HCT116 (cell line): ENCODE results near the gene CORO2A. TPM values are rescaled to one million over a fixed set of nuclear protein-coding genes. Genes with fewer than 3 reads are reported as not detected.

ENCODE experiments used
- ATAC-seq: fragments of 200-7000 bp; cut with Tn5 transposase; 2 replicates; pipeline ENCODE4 v1.9.1; 2020; ENCODE audit warnings: mild to moderate bottlenecking, moderate library complexity
- BruUV-seq: library from RNA; stranded (reverse); fragments of 400-500 nt; replicated peaks from 2 replicates; lab custom pipeline; 2021; lab: Mats Ljungman, UMichigan
- CTCF ChIA-PET: fragments of 300-600 bp; sonication (Branson Sonifier 250); formaldehyde crosslinking; loops from one replicate; lab custom pipeline; 2021; ENCODE audit warnings: antibody characterized with exemption; lab: Charles Lee
- POLR2A ChIA-PET: fragments of 300-600, 350-600 bp; sonication (Branson Sonifier 250); formaldehyde crosslinking; loops from one replicate; lab custom pipeline; 2021; ENCODE audit warnings: antibody characterized with exemption; lab: Charles Lee
- RAD21 ChIA-PET, 2 experiments: fragments of 300-600 bp; sonication (Branson Sonifier 250); formaldehyde crosslinking; loops; one replicate each; lab custom pipeline; 2023; ENCODE audit warnings: low total read pairs in 2 of 2; ENCODE audit not compliant: uncharacterized antibody in 2 of 2, unreplicated experiment in 2 of 2, low non-redundant PET in 1 of 2; lab: Charles Lee
- DNase-seq: peaks from one replicate; pipeline ENCODE4 v3.0.0-alpha.2; 2010; ENCODE audit warnings: low read depth, low spot score
- H2AFZ ChIP-seq: fragments of 200-600 bp; shearing (Covaris generic), sonication (generic); 2 replicates; pipeline ENCODE4 v1.6.1; 2017; ENCODE audit warnings: low read depth, mixed run types, mixed read lengths, antibody characterized with exemption, low read length; ENCODE audit not compliant: poor library complexity, severe bottlenecking
- H3K27ac ChIP-seq: 2 replicates; pipeline ENCODE4 v1.5.1; 2012; ENCODE audit warnings: low read depth, low read length
- H3K27me3 ChIP-seq: fragments of 200-600 bp; sonication (generic); 2 replicates; pipeline ENCODE4 v1.6.1; 2016; ENCODE audit warnings: mixed run types, low read length, mixed read lengths; ENCODE audit not compliant: insufficient read depth
- H3K36me3 ChIP-seq, 2 experiments: fragments of 200-500 bp in 1 of 2; fragments of 200-600 bp in 1 of 2; sonication (Bioruptor generic) in 1 of 2; sonication (generic) in 1 of 2; 2 replicates each; pipeline versions ENCODE4 v1.5.1 to v1.6.1; 2014 to 2016; ENCODE audit warnings: low read length in 2 of 2, inconsistent platforms in 1 of 2, mixed read lengths in 1 of 2, mixed run types in 1 of 2; ENCODE audit not compliant: insufficient read depth in 2 of 2, control insufficient read depth in 1 of 2
- H3K4me1 ChIP-seq, 2 experiments: fragments of 200-600 bp in 1 of 2; sonication (generic) in 1 of 2; 2 replicates each; pipeline versions ENCODE4 v1.5.1 to v1.6.1; 2012 to 2017; ENCODE audit warnings: low read length in 2 of 2, inconsistent platforms in 1 of 2, mild to moderate bottlenecking in 1 of 2, mixed read lengths in 1 of 2, mixed run types in 1 of 2, moderate library complexity in 1 of 2; ENCODE audit not compliant: insufficient read depth in 2 of 2, control insufficient read depth in 1 of 2
- H3K4me2 ChIP-seq: fragments of 200-600 bp; sonication (generic); 2 replicates; pipeline ENCODE4 v1.6.1; 2017; ENCODE audit warnings: mixed run types, low read length, mixed read lengths
- H3K4me3 ChIP-seq, 2 experiments: fragments of 200-600 bp in 1 of 2; sonication (generic) in 1 of 2; replicated peaks in 1 of 2; 2 replicates each; pipeline ENCODE4 v1.5.1; 2011 to 2016; ENCODE audit warnings: low read length in 2 of 2, control low read depth in 1 of 2, low read depth in 1 of 2, mild to moderate bottlenecking in 1 of 2, mixed read lengths in 1 of 2, mixed run types in 1 of 2
- H3K79me2 ChIP-seq: fragments of 200-600 bp; sonication (generic); 2 replicates; pipeline ENCODE4 v1.6.1; 2017; ENCODE audit warnings: mild to moderate bottlenecking, mixed run types, low read length, moderate library complexity, mixed read lengths; ENCODE audit not compliant: insufficient read depth
- H3K9ac ChIP-seq: fragments of 200-600 bp; sonication (generic); 2 replicates; pipeline ENCODE4 v1.6.1; 2016; ENCODE audit warnings: low read length, mixed read lengths
- H3K9me2 ChIP-seq: fragments of 200-600 bp; sonication (generic), shearing (Covaris generic); 2 replicates; pipeline ENCODE4 v1.6.1; 2017; ENCODE audit warnings: mixed run types, mild to moderate bottlenecking, moderate library complexity; ENCODE audit not compliant: insufficient read depth
- H3K9me3 ChIP-seq, 2 experiments: fragments of 200-500 bp in 1 of 2; fragments of 200-600 bp in 1 of 2; sonication (Bioruptor generic) in 1 of 2; sonication (generic) in 1 of 2; 2 replicates each; pipeline ENCODE4 v1.6.1; 2014 to 2017; ENCODE audit warnings: low read length in 2 of 2, mixed read lengths in 2 of 2, inconsistent platforms in 1 of 2, low read depth in 1 of 2, mild to moderate bottlenecking in 1 of 2, mixed run types in 1 of 2, moderate library complexity in 1 of 2; ENCODE audit not compliant: control insufficient read depth in 1 of 2, insufficient read depth in 1 of 2
- H4K20me1 ChIP-seq: fragments of 200-600 bp; sonication (generic), shearing (Covaris generic); 2 replicates; pipeline ENCODE4 v1.6.1; 2017; ENCODE audit warnings: mixed run types, mild to moderate bottlenecking, moderate library complexity; ENCODE audit not compliant: insufficient read depth
- ATF3 ChIP-seq: IDR thresholded peaks from 2 replicates; pipeline ENCODE4 v1.6.1; 2012
- CBX3 ChIP-seq: IDR thresholded peaks from 2 replicates; pipeline ENCODE4 v1.6.1; 2012; ENCODE audit warnings: low read depth
- CEBPB ChIP-seq: IDR thresholded peaks from 2 replicates; pipeline ENCODE4 v1.6.1; 2012; ENCODE audit warnings: low read depth
- ELF1 ChIP-seq: IDR thresholded peaks from 2 replicates; pipeline ENCODE4 v1.6.1; 2012; ENCODE audit warnings: low read depth, borderline replicate concordance
- EZH2 ChIP-seq: fragments of 200-600 bp; sonication (generic); IDR thresholded peaks from 2 replicates; pipeline ENCODE4 v1.6.1; 2017; ENCODE audit warnings: antibody characterized with exemption, mixed run types
- EZH2phosphoT487 ChIP-seq: fragments of 200-600 bp; IDR thresholded peaks from 2 replicates; pipeline ENCODE4 v1.6.1; 2018; ENCODE audit warnings: antibody characterized with exemption, borderline replicate concordance
- POLR2AphosphoS5 ChIP-seq: IDR thresholded peaks from 2 replicates; pipeline ENCODE4 v1.6.1; 2011; ENCODE audit warnings: mild to moderate bottlenecking, low read depth, low read length, moderate library complexity
- RAD21 ChIP-seq: IDR thresholded peaks from 2 replicates; pipeline ENCODE4 v1.6.1; 2012; ENCODE audit warnings: low read depth, mild to moderate bottlenecking
- SIN3A ChIP-seq: IDR thresholded peaks from 2 replicates; pipeline ENCODE4 v1.6.1; 2012; ENCODE audit warnings: low read depth
- SP1 ChIP-seq: IDR thresholded peaks from 2 replicates; pipeline ENCODE4 v1.6.1; 2012; ENCODE audit warnings: low read depth
- YY1 ChIP-seq: IDR thresholded peaks from 2 replicates; pipeline ENCODE4 v1.6.1; 2011; ENCODE audit warnings: low read length, low read depth, moderate library complexity, mild to moderate bottlenecking; ENCODE audit not compliant: insufficient replicate concordance; ENCODE audit errors: extremely low read depth
- ZBTB33 ChIP-seq: IDR thresholded peaks from 2 replicates; pipeline ENCODE4 v1.6.1; 2011; ENCODE audit warnings: mild to moderate bottlenecking, low read length, moderate library complexity; ENCODE audit not compliant: insufficient replicate concordance; ENCODE audit errors: extremely low read depth
- ZFX ChIP-seq: fragments of 450-650 bp; IDR thresholded peaks from 2 replicates; pipeline ENCODE4 v1.6.1; 2017
- intact Hi-C: fragments of 100-400 bp; cut with micrococcal nuclease; formaldehyde crosslinking; loops from 2 replicates; pipeline ENCODE4 v1.10.0; 2022
- total RNA-seq: library from RNA; stranded (reverse); gene quantifications from one replicate; pipeline ENCODE4 v1.2.1, GENCODE V29; 2021; ENCODE audit not compliant: unreplicated experiment
- TF ChIP-seq, protein P1 (sequence below), 3 experiments: fragments of 200-600 bp in 1 of 3; sonication (generic) in 1 of 3; IDR thresholded peaks in 2 of 3; conservative IDR thresholded peaks in 1 of 3; 2 replicates each; pipeline ENCODE4 v1.5.1; 2012 to 2017; ENCODE audit warnings: low read depth in 2 of 3, low read length in 2 of 3, antibody characterized with exemption in 1 of 3, borderline replicate concordance in 1 of 3, control low read depth in 1 of 3, mild to moderate bottlenecking in 1 of 3, mixed read lengths in 1 of 3, mixed run types in 1 of 3, moderate library complexity in 1 of 3; ENCODE audit not compliant: insufficient read depth in 1 of 3

The CORO2A gene
- total RNA-seq, 1 experiment from 2014 or later, result 5.7 TPM

DNA sequence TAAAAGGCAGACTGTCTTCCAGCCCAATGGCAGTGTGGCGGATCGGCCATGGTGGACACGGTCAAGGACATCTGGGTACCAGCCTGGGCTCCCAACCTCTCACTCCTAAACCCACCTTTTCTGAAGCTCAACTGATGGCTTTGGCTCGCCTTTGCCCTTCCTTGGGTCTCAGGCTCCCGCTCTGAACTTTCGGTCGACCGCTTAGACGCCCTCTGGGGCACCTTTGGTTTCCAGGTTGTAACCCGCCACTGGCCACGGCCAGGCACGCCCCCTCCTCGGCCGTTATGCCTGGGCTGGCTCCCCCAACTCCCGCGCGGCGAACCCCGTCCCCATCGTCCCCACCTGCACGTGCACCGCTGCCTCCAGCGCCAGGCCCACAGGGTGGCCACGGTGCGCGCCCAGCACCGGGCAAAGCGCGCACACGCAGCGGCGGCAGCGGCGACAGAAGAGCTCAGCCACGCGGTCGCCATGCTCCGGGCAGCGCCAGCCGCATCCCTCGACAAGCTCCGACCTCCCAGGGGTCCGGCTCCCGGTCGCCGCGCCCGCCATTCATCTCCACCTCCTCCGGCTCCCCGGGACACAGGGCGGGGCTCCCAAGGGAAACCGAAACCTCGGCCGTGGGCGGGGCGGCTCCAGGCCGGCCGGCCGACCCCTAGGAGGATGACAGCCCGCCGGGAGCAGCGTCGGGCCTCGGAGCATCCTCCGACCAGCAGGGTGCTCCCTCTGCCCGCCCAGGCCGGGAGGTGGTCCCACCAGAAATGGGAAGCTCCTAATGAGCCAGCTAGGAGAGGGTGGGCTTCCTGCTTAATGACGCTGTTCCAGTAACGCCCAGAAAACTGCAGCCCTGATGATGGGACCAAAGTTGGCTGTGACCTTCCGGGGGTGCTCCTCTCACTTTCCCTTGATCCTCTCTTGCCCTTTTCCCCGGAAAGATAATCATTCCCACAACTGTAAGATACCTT lies 73.5 kb downstream of the CORO2A start, which contains the start of gene TRIM14 (continued):
- TF ChIP-seq ZBTB33 (no peak), SIN3A (0 out of 2 replicates have a peak, but pooled peaks have one; percentile 60), ZFX (peak; percentile 80), POLR2AphosphoS5 (peak; percentile 50)
- TF ChIP-seq, all 23 proteins: peak for 9

DNA sequence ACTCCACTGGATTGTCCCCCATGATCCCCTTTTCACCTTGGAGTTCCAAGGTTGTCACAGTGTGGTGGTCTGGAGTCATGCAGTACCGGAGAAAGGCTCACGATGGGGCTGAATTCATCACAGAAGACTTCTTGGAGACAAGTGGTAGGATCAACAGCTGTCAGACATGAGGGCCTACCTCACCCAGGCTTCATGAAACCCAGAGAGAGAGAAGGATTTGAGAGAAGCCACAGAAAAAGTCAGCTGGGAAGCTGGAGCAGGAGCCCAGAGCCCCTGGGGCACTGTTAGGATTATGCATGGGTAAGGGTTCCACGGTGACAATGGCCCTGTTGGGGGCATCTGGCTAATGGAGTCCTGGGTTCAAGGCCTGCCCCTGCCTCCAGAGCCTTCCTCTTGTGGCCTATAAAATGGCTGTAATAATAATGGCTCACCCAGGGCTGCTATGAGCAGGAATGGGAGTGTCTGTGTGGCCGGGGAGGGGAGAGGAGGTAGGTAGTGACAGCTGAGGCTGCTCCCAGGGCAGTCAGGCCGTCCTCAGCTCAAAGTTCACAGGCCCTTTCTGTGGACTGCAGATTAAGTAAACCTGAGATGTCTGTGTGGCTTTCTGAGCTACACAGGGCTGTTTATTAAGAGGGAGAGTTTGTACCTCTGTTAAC lies 74.3 kb downstream of the CORO2A start:
- Histone ChIP-seq H3K4me1 (peaks cover 8 to 33% of the 10 kb centered on the region in 2 experiments; a peak in 3 of 4 replicates), H3K9ac (peak overlapping the region; percentile 77), H3K79me2 (no peaks in the 10 kb centered on the region), H3K36me3 (no peaks in the 10 kb centered on the region), H4K20me1 (no peaks in the 10 kb centered on the region), H3K27ac (peak overlapping the region; percentile 81), H3K9me2 (no peaks in the 10 kb centered on the region), H3K9me3 (no peaks in the 10 kb centered on the region), H3K4me2 (peak overlapping the region; percentile 90), H3K4me3 (peak overlapping the region; percentile 51 to 82), H2AFZ (peak overlapping the region; percentile 96), H3K27me3 (no peaks in the 10 kb centered on the region)
- TSS peak; percentile 58 for BruUV-seq
- peak; percentile 24 for DNase-seq
- intact Hi-C loops, result loop anchor here (2.0 kb wide), 1 partner anchor 75 kb away; the partner anchor contains the start of gene CORO2A
- RAD21 ChIA-PET, result no interaction called here
- ATAC-seq, result peak; percentile 63
- CTCF ChIA-PET, result interaction anchor here (1.0 to 1.2 kb wide), 3 partner anchors 12 to 145 kb away, joined by 3 to 4 read pairs (median 3); no protein-coding TSS in a partner anchor
- POLR2A ChIA-PET, result interaction anchor here (1.3 kb wide), 1 partner anchor 124 kb away, joined by 3 read pairs; no protein-coding TSS in a partner anchor
- TF ChIP-seq EZH2 (no peak), CEBPB (no peak), ELF1 (no peak), RAD21 (peak; percentile 48), POLR2AphosphoS5 (no peak), CBX3 (no peak), EZH2phosphoT487 (no peak), SIN3A (no peak), ZFX (no peak), SP1 (no peak), YY1 (no peak), ATF3 (no peak), ZBTB33 (no peak)
- TF ChIP-seq, protein P1, sequence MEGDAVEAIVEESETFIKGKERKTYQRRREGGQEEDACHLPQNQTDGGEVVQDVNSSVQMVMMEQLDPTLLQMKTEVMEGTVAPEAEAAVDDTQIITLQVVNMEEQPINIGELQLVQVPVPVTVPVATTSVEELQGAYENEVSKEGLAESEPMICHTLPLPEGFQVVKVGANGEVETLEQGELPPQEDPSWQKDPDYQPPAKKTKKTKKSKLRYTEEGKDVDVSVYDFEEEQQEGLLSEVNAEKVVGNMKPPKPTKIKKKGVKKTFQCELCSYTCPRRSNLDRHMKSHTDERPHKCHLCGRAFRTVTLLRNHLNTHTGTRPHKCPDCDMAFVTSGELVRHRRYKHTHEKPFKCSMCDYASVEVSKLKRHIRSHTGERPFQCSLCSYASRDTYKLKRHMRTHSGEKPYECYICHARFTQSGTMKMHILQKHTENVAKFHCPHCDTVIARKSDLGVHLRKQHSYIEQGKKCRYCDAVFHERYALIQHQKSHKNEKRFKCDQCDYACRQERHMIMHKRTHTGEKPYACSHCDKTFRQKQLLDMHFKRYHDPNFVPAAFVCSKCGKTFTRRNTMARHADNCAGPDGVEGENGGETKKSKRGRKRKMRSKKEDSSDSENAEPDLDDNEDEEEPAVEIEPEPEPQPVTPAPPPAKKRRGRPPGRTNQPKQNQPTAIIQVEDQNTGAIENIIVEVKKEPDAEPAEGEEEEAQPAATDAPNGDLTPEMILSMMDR (IDR thresholded peaks at IDR 0.05 in 2 of 3, conservative IDR thresholded peaks at IDR 0.05 in 1 of 3; ENCODE audit: borderline replicate concordance in 1 of 3, insufficient read depth in 1 of 3, low read depth in 2 of 3, low read length in 2 of 3), result peak; percentile 6 to 45 (median 44); a peak in 4 of 6 replicates
